BE2C (cell line): ENCODE results near the gene ESRP2.

Experiments
- DNase-seq: peaks from one replicate; pipeline ENCODE4 v3.0.0-alpha.2; 2020
- H3K27me3 ChIP-seq: fragments of 250-450 bp; sonication (Bioruptor Pico); 2 replicates; pipeline ENCODE4 v1.5.1; 2020; ENCODE audit warnings: mild to moderate bottlenecking
- H3K36me3 ChIP-seq: fragments of 250-450 bp; sonication (Bioruptor Pico); 2 replicates; pipeline ENCODE4 v1.5.1; 2020; ENCODE audit warnings: mild to moderate bottlenecking
- H3K4me1 ChIP-seq: fragments of 250-450 bp; sonication (Bioruptor Pico); 2 replicates; pipeline ENCODE4 v1.5.1; 2020
- H3K4me3 ChIP-seq: 2 replicates; pipeline ENCODE4 v1.5.1; 2011; ENCODE audit warnings: low read depth, low read length
- H3K9me3 ChIP-seq: fragments of 250-450 bp; sonication (Bioruptor Pico); 2 replicates; pipeline ENCODE4 v1.5.1; 2020
- CTCF ChIP-seq: IDR thresholded peaks from 2 replicates; pipeline ENCODE4 v1.5.1; 2012; ENCODE audit warnings: mild to moderate bottlenecking, low read depth, low read length

ESRP2 gene

GRCh38 chr16:68223072-68223471, 12.9 kb downstream of the ESRP2 start:
- DNase-seq: no peak
- Histone ChIP-seq H3K4me1 (peaks cover 12% of the 10 kb centered on the region), H3K36me3 (peaks cover 3% of the 10 kb centered on the region; the same call in 1 of the 2 replicates), H3K4me3 (no peak overlapping the region), H3K9me3 (no peaks in the 10 kb centered on the region), H3K27me3 (no peaks in the 10 kb centered on the region)
- no peak for TF ChIP-seq CTCF

- DNase-seq: no peak
- Histone ChIP-seq H3K4me3 (no peak overlapping the region), H3K4me1 (peaks cover 5% of the 10 kb centered on the region; the same call in 1 of the 2 replicates), H3K27me3 (no peaks in the 10 kb centered on the region), H3K36me3 (no peaks in the 10 kb centered on the region), H3K9me3 (no peaks in the 10 kb centered on the region)
- TF ChIP-seq CTCF: no peak
Observed at GRCh38 chr16:68219725-68220351, 16.1 kb downstream of the ESRP2 start.

- TF ChIP-seq CTCF: no peak
- DNase-seq: no peak
- Histone ChIP-seq H3K4me3 (no peak overlapping the region), H3K9me3 (no peaks in the 10 kb centered on the region), H3K27me3 (no peaks in the 10 kb centered on the region), H3K4me1 (peaks cover 2% of the 10 kb centered on the region; the same call in 1 of the 2 replicates), H3K36me3 (no peaks in the 10 kb centered on the region)
Observed at GRCh38 chr16:68217506-68217905, 18.4 kb downstream of the ESRP2 start.

GRCh38 chr16:68216240-68216639, 19.7 kb downstream of the ESRP2 start:
- Histone ChIP-seq H3K27me3 (no peaks in the 10 kb centered on the region), H3K9me3 (no peaks in the 10 kb centered on the region), H3K36me3 (no peaks in the 10 kb centered on the region), H3K4me1 (no peaks in the 10 kb centered on the region), H3K4me3 (no peak overlapping the region)
- no peak for TF ChIP-seq CTCF
- no peak for DNase-seq

GRCh38 chr16:68215302-68215701, 20.6 kb downstream of the ESRP2 start:
- Histone ChIP-seq H3K9me3 (no peaks in the 10 kb centered on the region), H3K4me1 (no peaks in the 10 kb centered on the region), H3K4me3 (no peak overlapping the region), H3K27me3 (no peaks in the 10 kb centered on the region), H3K36me3 (no peaks in the 10 kb centered on the region)
- no peak for TF ChIP-seq CTCF
- no peak for DNase-seq

GRCh38 chr16:68214726-68215125, 21.2 kb downstream of the ESRP2 start:
- no peaks in the 10 kb centered on the region for H3K4me1 ChIP-seq
- no peaks in the 10 kb centered on the region for H3K36me3 ChIP-seq
- no peak for TF ChIP-seq CTCF
- no peak for DNase-seq
- H3K9me3 ChIP-seq: no peaks in the 10 kb centered on the region
- no peaks in the 10 kb centered on the region for H3K27me3 ChIP-seq
- H3K4me3 ChIP-seq: no peak overlapping the region
